ENCODE measurements around the gene RSPO3.

Gene RSPO3

DNA sequence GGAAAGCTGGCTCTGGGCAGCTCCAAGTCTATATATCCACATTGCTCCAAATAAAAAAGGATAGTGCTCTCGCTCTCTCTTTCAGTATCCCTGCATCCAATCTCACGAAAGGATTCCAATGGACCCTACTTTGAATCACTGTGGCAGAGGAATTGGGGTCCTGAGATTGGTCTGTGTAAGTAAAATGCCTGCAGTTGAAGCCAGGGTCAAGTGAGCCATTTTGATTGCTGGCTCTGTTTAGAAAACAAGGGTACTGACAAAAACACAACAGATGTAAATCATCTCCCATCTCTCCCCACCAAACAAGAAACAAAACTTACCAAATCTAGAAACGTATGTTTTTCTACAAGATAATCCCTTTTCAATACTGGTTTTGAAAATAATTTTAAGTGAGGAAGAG, 45.6 kb downstream of the RSPO3 start:
- no peak for DNase-seq

- DNase-seq, result no peak
Measured at GRCh38 chr6:127164565-127164964, 46.1 kb downstream of the RSPO3 start.

DNA sequence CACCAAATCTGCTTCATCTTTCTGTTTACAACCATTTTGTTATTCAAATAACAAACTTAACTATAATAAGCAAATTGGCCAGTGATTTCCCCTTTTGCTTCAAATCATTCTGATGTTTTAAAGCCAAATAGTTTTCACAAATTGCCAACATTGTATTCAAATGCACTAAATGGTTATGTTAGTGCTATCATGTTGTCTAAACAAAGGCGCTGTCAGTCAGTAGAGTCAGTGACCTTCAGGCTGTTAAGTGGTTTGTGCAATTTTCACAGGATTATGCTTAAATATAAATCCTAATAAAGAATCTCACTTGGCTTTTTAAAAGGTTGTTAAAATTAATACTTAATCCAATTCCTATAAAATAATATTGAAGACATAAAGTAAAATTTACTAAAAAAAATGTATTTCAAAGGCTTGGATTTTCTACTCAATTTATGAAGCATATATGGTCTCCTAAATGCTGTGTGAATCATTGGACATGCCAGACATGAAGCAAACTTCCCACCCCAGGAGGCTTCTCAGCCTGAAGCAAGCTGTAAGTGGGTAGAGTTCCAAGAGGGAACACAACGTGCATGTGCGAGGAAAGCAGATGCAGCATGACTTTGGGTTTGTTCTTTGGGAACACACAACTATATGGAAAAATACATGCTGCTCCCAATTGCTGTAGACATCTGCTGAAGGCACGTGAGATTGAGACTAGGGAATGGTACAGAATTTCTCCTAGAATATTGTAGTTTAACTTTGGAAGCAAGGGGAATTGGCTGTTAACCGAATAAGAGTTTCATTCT, 54.9 kb downstream of the RSPO3 start:
- DNase-seq, result no peak

DNA sequence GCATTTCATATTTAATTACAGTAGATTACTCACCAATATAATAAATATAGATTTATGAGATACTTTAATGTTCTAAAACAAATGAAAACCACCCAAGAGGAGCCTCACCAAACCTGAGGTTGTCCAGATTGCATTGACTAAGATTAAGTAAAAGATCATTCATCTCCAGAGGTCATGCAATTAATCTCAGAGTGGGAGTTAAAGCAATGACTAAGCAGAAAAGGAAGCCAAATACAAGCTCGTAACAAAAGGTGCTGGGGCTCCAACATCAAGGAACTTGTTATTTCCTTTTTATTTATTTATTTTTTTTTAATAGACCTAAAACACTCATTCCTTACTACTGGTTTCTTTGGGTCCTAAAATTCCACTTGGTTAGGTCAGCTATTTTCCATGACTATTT, 57.7 kb downstream of the RSPO3 start:
- no peak for DNase-seq

- DNase-seq, result no peak
Measured at GRCh38 chr6:127177030-127177922, 58.8 kb downstream of the RSPO3 start.

DNA sequence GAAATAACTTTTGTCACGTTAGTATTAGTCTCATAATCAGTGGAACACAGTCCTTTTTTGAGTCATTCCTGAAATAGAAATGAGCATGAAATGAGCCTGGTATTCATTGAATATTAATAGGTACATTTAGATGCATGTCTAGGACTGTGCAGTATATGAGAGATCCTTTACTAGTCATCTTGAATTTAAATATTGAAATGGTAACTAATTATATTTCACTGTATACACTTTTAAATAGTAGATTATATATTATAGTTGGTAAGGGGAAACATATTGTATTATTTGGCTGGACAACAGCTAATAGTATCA, 59.4 kb downstream of the RSPO3 start:
- DNase-seq, result no peak

DNA sequence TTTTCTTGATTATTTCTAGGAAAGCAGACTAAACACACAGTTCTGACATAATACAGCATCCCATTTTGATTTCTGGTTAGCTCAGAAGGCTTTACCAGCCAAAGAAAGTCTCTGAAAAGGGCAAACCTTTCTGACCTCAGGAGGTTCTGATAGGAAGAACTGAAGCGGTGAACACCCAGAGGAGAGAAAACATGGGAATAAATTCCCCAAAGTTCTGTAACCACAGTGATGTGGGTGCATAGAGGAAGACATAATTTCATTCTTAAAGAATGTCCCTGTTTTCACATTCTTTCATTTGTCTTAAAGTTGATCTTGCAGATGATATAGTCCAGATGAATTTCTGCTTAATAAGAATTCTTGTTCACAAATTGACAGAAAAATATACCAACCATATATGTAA, 60.3 kb downstream of the RSPO3 start:
- DNase-seq, result no peak

DNA sequence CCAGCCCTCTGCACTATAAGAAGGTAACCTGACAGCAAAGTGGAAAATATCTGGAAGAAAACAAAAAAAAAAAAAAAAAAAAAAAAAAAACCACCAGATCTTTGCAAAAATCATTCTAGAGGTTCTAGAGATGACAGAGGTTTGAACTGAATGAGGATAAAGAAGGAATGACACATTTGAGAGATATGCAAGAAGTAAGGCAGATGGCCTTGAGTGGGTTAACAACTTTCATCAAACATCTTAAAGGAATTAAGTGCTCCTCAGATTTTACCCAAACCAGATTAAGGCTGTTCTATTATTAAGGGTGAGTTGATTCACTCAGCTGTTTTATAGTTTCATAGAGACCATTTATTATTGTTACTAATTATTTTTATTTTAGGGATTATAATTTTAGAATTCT, 62.0 kb downstream of the RSPO3 start:
- no peak for DNase-seq

DNA sequence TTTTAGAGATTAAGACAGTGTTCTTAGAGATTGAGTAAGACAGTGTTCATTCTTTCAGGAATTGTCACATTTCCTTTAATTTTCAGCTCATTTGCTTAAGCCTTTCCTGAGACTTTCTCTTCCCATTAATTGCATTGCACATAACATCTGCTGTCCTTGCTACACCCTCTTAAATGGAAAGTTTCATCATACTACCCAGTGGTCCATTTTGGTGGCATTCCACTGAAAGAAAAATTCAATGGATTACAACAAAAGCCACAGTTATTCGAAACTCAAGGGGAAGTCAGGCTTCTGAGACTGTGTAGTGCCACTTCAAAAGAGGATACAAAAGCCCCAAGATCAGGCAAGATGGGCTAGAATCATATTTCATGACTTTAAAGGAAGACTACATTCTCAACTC, 64.0 kb downstream of the RSPO3 start:
- DNase-seq, result no peak

DNA sequence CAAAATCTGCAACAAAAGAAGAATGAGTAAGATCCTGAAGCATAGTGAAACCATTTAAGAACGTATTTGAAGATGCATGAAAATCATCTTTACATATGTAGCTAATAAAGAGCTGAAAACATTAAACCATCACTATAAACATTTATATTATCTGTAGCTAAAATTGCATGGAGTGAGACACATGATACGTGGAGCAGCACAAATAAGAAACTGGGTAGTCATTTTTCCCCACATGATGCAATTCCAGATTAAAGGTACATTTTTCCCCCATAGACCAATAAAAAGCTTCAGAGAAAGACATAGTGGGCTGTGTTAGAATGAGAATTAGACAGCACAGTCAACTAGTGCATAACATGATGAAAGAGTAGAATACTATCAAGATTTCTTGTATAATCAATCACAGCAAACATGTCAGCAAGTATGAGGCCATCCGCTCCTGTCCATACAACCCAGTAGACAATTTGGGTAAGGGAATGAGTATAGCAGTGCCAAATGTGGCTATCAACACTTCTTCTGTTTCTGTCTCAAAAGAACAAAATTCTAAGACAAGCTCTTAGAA, 67.0 kb downstream of the RSPO3 start:
- DNase-seq, result no peak

DNA sequence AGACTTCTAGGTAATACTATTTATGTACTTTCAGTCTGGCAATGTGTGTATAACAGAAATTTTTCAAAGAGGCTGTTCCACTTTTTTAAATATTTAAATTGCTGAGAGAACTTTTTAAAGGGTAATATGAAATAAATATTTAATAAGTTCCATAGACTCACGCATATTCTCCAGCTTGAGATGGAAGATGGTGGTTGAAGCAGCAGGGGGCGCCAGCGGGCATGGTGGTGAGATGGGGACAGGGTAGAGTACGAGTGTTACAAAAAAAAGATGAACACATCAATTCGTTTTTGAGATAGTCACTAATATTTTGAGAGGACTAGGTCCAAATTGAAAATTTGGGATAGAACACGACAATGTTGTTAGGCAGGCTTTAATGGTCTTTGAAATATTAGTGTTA, 68.4 kb downstream of the RSPO3 start:
- no peak for DNase-seq

GRCh38 chr6:127188744-127189143, 70.3 kb downstream of the RSPO3 start:
- no peak for DNase-seq

GRCh38 chr6:127190552-127190951, 72.1 kb downstream of the RSPO3 start:
- no peak for DNase-seq

- no peak for DNase-seq
Measured at GRCh38 chr6:127191716-127192115, 73.2 kb downstream of the RSPO3 start.

- DNase-seq, result no peak
Measured at GRCh38 chr6:127192911-127193541, 74.6 kb downstream of the RSPO3 start.

- no peak for DNase-seq
Measured at GRCh38 chr6:127195833-127196232, 77.4 kb downstream of the RSPO3 start.

- no peak for DNase-seq
Measured at GRCh38 chr6:127198549-127198948, 80.1 kb downstream of the RSPO3 start.

DNA sequence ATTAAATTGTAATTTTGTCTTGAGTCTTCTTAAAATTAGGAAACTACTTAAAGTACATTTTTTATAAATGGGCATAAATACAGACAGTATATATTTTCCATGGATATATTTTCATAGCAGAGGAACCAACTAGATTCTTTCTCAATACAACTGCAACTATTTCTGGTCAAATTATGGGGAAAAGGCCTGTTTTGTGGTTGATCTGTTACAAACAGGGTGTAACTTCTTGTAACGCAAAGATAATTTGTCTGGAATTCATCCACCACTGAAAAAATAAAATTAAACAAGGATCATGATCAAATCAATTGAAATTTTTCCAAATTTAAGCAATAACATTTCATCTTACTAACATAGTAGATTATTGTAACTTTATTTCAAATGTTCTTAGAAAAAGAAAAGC, 81.0 kb downstream of the RSPO3 start:
- no peak for DNase-seq

GRCh38 chr6:127200114-127200513, 81.6 kb downstream of the RSPO3 start:
- no peak for DNase-seq

DNA sequence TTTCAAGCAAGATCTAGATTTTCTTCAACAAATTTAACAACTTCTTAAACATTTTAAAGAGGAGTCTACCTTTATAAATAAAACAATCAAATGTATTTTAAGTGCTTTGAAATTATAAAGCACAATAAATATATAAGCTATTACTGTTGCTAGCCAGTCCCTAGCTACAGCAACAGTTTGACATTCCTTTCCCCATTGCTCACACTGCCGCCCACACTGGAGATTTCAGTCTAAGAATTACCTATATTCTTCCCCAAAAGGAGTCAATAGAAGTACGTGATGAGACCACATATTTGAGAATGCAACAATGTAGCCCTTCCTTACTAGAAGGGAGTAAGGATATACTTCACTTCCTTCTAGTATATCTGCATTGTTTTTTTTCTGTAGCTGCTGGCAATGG, 82.8 kb downstream of the RSPO3 start:
- DNase-seq, result no peak

DNA sequence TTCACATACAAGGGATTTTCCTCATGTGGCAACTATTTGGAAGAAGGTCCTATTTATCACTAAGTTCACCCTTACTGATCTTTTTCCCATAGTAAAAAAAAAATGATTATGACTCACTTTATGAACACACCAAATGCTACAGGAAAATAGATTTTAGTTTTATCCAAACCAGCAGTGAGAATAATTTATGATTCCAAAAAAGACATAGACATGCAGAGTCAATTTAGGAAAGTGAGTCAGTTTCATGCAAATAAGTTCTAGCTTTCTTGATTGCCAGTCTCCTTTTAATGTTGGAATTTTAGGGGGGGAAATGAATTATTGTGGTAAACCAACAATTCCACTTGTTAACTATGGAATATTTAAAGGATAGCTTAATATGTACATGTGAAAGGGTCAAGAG, 84.2 kb downstream of the RSPO3 start:
- no peak for DNase-seq

- DNase-seq, result no peak
Measured at GRCh38 chr6:127204281-127204680, 85.8 kb downstream of the RSPO3 start.

DNA sequence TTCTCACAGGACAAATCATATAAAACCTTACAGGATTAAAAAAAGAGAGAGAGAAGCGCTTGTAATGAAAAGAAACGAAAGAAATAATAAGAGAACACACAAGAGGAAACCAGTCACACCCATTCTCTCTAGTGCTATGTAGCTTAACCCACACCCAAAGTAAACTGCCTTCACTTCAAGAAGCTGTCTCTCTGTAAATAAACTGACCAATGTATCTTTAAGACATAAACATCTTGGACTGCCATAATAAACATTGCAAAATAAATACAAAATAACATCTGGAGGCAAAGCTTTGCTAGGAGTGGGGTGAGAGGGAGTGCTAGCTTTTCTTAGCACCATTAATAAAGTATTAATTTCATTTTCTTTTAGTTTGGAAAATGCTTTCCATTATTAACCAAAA, 86.6 kb downstream of the RSPO3 start:
- no peak for DNase-seq
